CD14-positive monocyte (primary cell): ENCODE data around the gene RAMACL. TPM values are rescaled to one million over a fixed set of nuclear protein-coding genes. Genes with fewer than 3 reads are reported as not detected.
A peak's percentile ranks its signal among the peaks of the same experiment; 100 is the strongest.

Experiments
- DNase-seq, 3 donors: peaks; one replicate each; pipeline ENCODE4 v3.0.0-alpha.2; 2011 to 2022
- H2AFZ ChIP-seq: 2 replicates; pipeline ENCODE4 v1.6.0; 2012; ENCODE audit warnings: mild to moderate bottlenecking, low read depth, low read length, inconsistent platforms; ENCODE audit not compliant: insufficient read depth, poor library complexity, severe bottlenecking
- H3K27ac ChIP-seq, 2 donors: 1 replicate in 1 of 2; 2 replicates in 1 of 2; pipeline ENCODE4 v1.5.1; 2012 to 2013; ENCODE audit warnings: low read length in 2 of 2, control low read depth in 1 of 2, inconsistent platforms in 1 of 2, low read depth in 1 of 2, mild to moderate bottlenecking in 1 of 2
- H3K27me3 ChIP-seq, 2 donors: one replicate each; pipeline versions ENCODE4 v1.6.0 to v1.6.1; 2011 to 2013; ENCODE audit warnings: low read length in 2 of 2; ENCODE audit not compliant: control insufficient read depth in 2 of 2, insufficient read depth in 2 of 2
- H3K36me3 ChIP-seq, 2 donors: replicated peaks in 1 of 2; 1 replicate in 1 of 2; 2 replicates in 1 of 2; pipeline versions ENCODE4 v1.5.1 to v1.6.1; 2012 to 2013; ENCODE audit warnings: low read length in 2 of 2, control low read depth in 1 of 2, inconsistent platforms in 1 of 2, mild to moderate bottlenecking in 1 of 2; ENCODE audit not compliant: insufficient read depth in 2 of 2, control insufficient read depth in 1 of 2
- H3K4me1 ChIP-seq, 2 donors: 1 replicate in 1 of 2; 2 replicates in 1 of 2; pipeline versions ENCODE4 v1.5.1 to v1.6.1; 2012 to 2013; ENCODE audit warnings: low read length in 2 of 2, control low read depth in 1 of 2, inconsistent platforms in 1 of 2, mild to moderate bottlenecking in 1 of 2, moderate library complexity in 1 of 2; ENCODE audit not compliant: insufficient read depth in 2 of 2, control insufficient read depth in 1 of 2
- H3K4me2 ChIP-seq: replicated peaks from 2 replicates; pipeline ENCODE3; 2012; ENCODE audit warnings: low read length, moderate library complexity, mild to moderate bottlenecking; ENCODE audit not compliant: poor library complexity, severe bottlenecking; ENCODE audit errors: extremely low read depth
- H3K4me3 ChIP-seq, 3 experiments: fragments of 200-600 bp in 1 of 3; sonication (generic) in 1 of 3; replicated peaks in 1 of 3; 1 replicate in 2 of 3; 2 replicates in 1 of 3; pipeline ENCODE4 v1.5.1; 2011 to 2013; ENCODE audit warnings: low read length in 3 of 3, mild to moderate bottlenecking in 3 of 3, control low read depth in 2 of 3, low read depth in 2 of 3, inconsistent platforms in 1 of 3, moderate library complexity in 1 of 3
- H3K79me2 ChIP-seq: 2 replicates; pipeline ENCODE4 v1.6.0; 2012; ENCODE audit warnings: mild to moderate bottlenecking, control low read depth, inconsistent platforms, low read length, moderate library complexity; ENCODE audit not compliant: insufficient read depth
- H3K9ac ChIP-seq: 2 replicates; pipeline ENCODE4 v1.6.0; 2017; ENCODE audit warnings: low read length, mild to moderate bottlenecking; ENCODE audit not compliant: insufficient read depth, poor library complexity, severe bottlenecking
- H3K9me3 ChIP-seq, 2 donors: replicated peaks in 1 of 2; 1 replicate in 1 of 2; 2 replicates in 1 of 2; pipeline versions ENCODE4 v1.5.1 to v1.6.1; 2012 to 2013; ENCODE audit warnings: low read length in 2 of 2, control low read depth in 1 of 2; ENCODE audit not compliant: control insufficient read depth in 1 of 2, insufficient read depth in 1 of 2
- H4K20me1 ChIP-seq: 2 replicates; pipeline ENCODE4 v1.6.0; 2012; ENCODE audit warnings: mild to moderate bottlenecking, low read length, control low read depth, moderate library complexity; ENCODE audit not compliant: insufficient read depth
- H3K27ac Mint-ChIP-seq, 7 donors: one replicate each; pipeline ENCODE4 v1.8.0; 2020; ENCODE audit warnings: mild to moderate bottlenecking in 7 of 7, mixed read lengths in 7 of 7, moderate library complexity in 6 of 7, inconsistent platforms in 2 of 7
- H3K27me3 Mint-ChIP-seq, 3 donors: one replicate each; pipeline ENCODE4 v1.8.0; 2021 to 2022; ENCODE audit warnings: low read depth in 3 of 3, mild to moderate bottlenecking in 3 of 3, mixed read lengths in 3 of 3, moderate library complexity in 3 of 3, inconsistent platforms in 1 of 3
- H3K36me3 Mint-ChIP-seq, 2 donors: one replicate each; pipeline ENCODE4 v1.8.0; 2020; ENCODE audit warnings: mixed read lengths in 2 of 2, inconsistent platforms in 1 of 2, mild to moderate bottlenecking in 1 of 2
- H3K4me1 Mint-ChIP-seq: one replicate; pipeline ENCODE4 v1.8.0; 2020; ENCODE audit warnings: mild to moderate bottlenecking, mixed read lengths
- H3K4me3 Mint-ChIP-seq, 2 donors: one replicate each; pipeline ENCODE4 v1.8.0; 2020; ENCODE audit warnings: mild to moderate bottlenecking in 2 of 2, mixed read lengths in 2 of 2, moderate library complexity in 1 of 2
- H3K9me3 Mint-ChIP-seq, 7 donors: one replicate each; pipeline ENCODE4 v1.8.0; 2020 to 2022; ENCODE audit warnings: mixed read lengths in 7 of 7, mild to moderate bottlenecking in 6 of 7, moderate library complexity in 6 of 7, inconsistent platforms in 2 of 7
- WGBS: methylation state at CpG from one replicate; pipeline ENCODE4 v1.1.5; 2013; ENCODE audit warnings: missing lambda C conversion rate; ENCODE audit not compliant: insufficient coverage; 5-methylcytosine and 5-hydroxymethylcytosine counted together
- intact Hi-C, 2 donors: fragments of 100-400 bp; cut with micrococcal nuclease; formaldehyde crosslinking; loops; one replicate each; pipeline versions ENCODE4 v1.15.0 to v1.15.1; 2023
- polyA plus RNA-seq, 3 donors: library from polyadenylated mRNA; depleted of rRNA in 1 of 3; unstranded in 2 of 3; stranded (reverse) in 1 of 3; fragments of 300-500 nt in 2 of 3; fragments of >200 nt in 1 of 3; fragmentation: Illumina TruSeq in 2 of 3; gene quantifications; 1 replicate in 2 of 3; 2 replicates in 1 of 3; pipeline ENCODE4 v1.2.3, GENCODE V29; 2012 to 2021
- TF ChIP-seq, protein P1 (sequence below): fragments of 200-600 bp; IDR thresholded peaks from one replicate; pipeline ENCODE4 v1.8.0; 2022; ENCODE audit warnings: antibody characterized with exemption, mild to moderate bottlenecking

The RAMACL gene
- polyA plus RNA-seq, 3 donors, result 0.05 to 0.33 (median 0.11) TPM

DNA sequence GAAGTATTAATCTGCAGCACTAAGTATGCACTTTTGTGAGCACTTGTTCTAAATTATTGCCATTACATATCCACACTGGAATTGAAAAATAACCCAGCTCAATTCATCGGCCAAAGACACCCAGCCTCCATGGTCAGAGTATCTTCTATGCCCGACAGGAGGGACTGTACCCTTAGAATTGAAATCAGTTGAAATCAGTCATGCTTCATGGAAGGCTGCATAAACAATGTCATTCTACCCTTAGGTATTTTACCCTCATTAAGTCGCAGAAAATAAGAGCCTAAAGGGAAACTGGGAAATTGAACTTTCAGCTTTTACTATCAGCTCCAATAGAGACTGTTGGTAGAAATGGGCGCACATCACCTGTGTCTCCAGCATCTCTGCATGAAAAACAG lies 2.9 kb upstream of the RAMACL start:
- H3K36me3 Mint-ChIP-seq, result no peaks in the 10 kb centered on the region
- H3K27me3 Mint-ChIP-seq, result peaks cover 0 to 3% (median 1%) of the 10 kb centered on the region in 3 donors
- H4K20me1 ChIP-seq, result no peaks in the 10 kb centered on the region
- no peaks in the 10 kb centered on the region for H3K27me3 ChIP-seq
- intact Hi-C loops, result no loop called here
- H3K9ac ChIP-seq, result no peak overlapping the region
- H3K4me1 ChIP-seq, result peaks cover 47 to 51% of the 10 kb centered on the region in 2 donors
- H3K36me3 ChIP-seq, result no peaks in the 10 kb centered on the region
- H2AFZ ChIP-seq, result peak overlapping the region; percentile 10
- H3K4me3 ChIP-seq, result peak overlapping the region in 2 of 3 experiments; percentile 0 to 63
- no peak for DNase-seq
- peak overlapping the region; percentile 67 for H3K4me2 ChIP-seq
- no peaks in the 10 kb centered on the region for H3K9me3 ChIP-seq
- TF ChIP-seq, protein P1, sequence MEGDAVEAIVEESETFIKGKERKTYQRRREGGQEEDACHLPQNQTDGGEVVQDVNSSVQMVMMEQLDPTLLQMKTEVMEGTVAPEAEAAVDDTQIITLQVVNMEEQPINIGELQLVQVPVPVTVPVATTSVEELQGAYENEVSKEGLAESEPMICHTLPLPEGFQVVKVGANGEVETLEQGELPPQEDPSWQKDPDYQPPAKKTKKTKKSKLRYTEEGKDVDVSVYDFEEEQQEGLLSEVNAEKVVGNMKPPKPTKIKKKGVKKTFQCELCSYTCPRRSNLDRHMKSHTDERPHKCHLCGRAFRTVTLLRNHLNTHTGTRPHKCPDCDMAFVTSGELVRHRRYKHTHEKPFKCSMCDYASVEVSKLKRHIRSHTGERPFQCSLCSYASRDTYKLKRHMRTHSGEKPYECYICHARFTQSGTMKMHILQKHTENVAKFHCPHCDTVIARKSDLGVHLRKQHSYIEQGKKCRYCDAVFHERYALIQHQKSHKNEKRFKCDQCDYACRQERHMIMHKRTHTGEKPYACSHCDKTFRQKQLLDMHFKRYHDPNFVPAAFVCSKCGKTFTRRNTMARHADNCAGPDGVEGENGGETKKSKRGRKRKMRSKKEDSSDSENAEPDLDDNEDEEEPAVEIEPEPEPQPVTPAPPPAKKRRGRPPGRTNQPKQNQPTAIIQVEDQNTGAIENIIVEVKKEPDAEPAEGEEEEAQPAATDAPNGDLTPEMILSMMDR, result no peak
- H3K9me3 Mint-ChIP-seq, result peaks cover 0 to 3% (median 0%) of the 10 kb centered on the region in 7 donors
- H3K4me3 Mint-ChIP-seq, result peak overlapping the region; percentile 45 to 83
- no peaks in the 10 kb centered on the region for H3K79me2 ChIP-seq
- 27% methylated on average over 2 of the region's 4 CpGs for WGBS
- H3K27ac ChIP-seq, result peak overlapping the region; percentile 29 to 73
- peak overlapping the region; percentile 80 to 94 (median 89) for H3K27ac Mint-ChIP-seq
- peaks cover 45% of the 10 kb centered on the region for H3K4me1 Mint-ChIP-seq

DNA sequence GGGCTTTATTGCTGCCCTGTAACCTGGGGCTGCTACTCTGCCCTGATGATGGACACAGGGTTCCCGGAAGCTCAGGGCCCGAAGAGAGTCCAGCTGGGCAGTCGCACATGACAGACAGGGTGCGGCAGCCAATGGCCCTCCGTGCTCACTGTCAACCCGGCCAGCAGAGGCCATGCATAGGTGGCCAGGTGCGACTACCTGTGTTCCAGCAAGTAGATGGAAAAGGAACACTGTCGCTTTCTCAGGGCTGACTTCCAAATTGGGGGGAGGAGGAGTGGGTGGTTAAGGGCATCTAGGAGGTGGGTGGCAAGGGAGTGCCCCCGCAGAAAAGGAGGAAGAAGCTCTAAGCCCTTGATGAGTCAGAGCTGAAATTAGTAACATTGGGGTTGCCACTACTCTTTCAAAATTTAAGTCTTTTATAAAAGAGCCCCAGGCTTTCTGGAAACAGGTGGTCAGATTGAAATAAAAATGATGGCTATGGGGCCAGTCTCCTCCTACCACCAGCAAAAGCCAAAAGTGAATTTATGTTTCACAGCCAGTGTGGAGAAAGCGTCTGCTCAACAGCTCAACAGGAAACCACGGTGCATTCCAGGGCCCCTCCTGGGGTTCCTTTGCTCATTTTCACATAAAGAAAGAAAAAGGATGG lies 2.3 kb upstream of the RAMACL start:
- intact Hi-C loops, result no loop called here
- Mint-ChIP-seq H3K4me3 (peak overlapping the region; percentile 45 to 83), H3K36me3 (no peaks in the 10 kb centered on the region), H3K4me1 (peaks cover 50% of the 10 kb centered on the region), H3K27ac (peak overlapping the region; percentile 80 to 94 (median 89)), H3K27me3 (peaks cover 0 to 3% (median 1%) of the 10 kb centered on the region in 3 donors), H3K9me3 (peaks cover 0 to 3% (median 0%) of the 10 kb centered on the region in 7 donors)
- Histone ChIP-seq H3K36me3 (no peaks in the 10 kb centered on the region), H4K20me1 (no peaks in the 10 kb centered on the region), H3K9ac (no peak overlapping the region), H3K27ac (peak overlapping the region; percentile 29 to 73), H3K4me1 (peaks cover 53 to 56% of the 10 kb centered on the region in 2 donors), H3K79me2 (no peaks in the 10 kb centered on the region), H3K27me3 (no peaks in the 10 kb centered on the region), H3K9me3 (no peaks in the 10 kb centered on the region), H2AFZ (peak overlapping the region; percentile 45), H3K4me2 (peak overlapping the region; percentile 67), H3K4me3 (peak overlapping the region in 2 of 3 experiments; percentile 0 to 63)
- peak; percentile 53 to 85 (median 76) for DNase-seq
- TF ChIP-seq, protein P1, result no peak
- 37% methylated on average over 9 of the region's 11 CpGs for WGBS
